GM19463 (cell line): ENCODE results near the gene CRTC1.
"Not testable (repeated sequence)": the region's sequence is repeated elsewhere in the genome, so short reads cannot be mapped to it uniquely, and the experiment has no call there.

Source experiments
- ATAC-seq: cut with Tn5 transposase; IDR thresholded peaks from one replicate; pipeline ENCODE4 v1.9.1; 2021; ENCODE audit warnings: mild to moderate bottlenecking, moderate library complexity; ENCODE audit not compliant: unreplicated experiment

The CRTC1 gene

GRCh38 chr19:18796239-18796638 lies 112.8 kb downstream of the CRTC1 start:
- no peak for ATAC-seq

- no peak for ATAC-seq
Measured at GRCh38 chr19:18798384-18799352, 115.2 kb downstream of the CRTC1 start.

- no peak for ATAC-seq
Measured at GRCh38 chr19:18799389-18799970, 116.0 kb downstream of the CRTC1 start.

- ATAC-seq = no peak
Measured at GRCh38 chr19:18800079-18800478, 116.6 kb downstream of the CRTC1 start.

GRCh38 chr19:18800636-18801035 lies 117.2 kb downstream of the CRTC1 start:
- no peak for ATAC-seq

- ATAC-seq = no peak
Measured at GRCh38 chr19:18802354-18802753, 118.9 kb downstream of the CRTC1 start.

GRCh38 chr19:18803550-18804138 lies 120.2 kb downstream of the CRTC1 start:
- no peak for ATAC-seq

GRCh38 chr19:18804139-18804601 lies 120.7 kb downstream of the CRTC1 start:
- ATAC-seq = no peak

GRCh38 chr19:18804643-18805042 lies 121.2 kb downstream of the CRTC1 start:
- no peak for ATAC-seq

GRCh38 chr19:18807861-18808331 lies 124.4 kb downstream of the CRTC1 start:
- no peak for ATAC-seq

- ATAC-seq = no peak
Measured at GRCh38 chr19:18809149-18809868, 125.8 kb downstream of the CRTC1 start.

- ATAC-seq = not testable (repeated sequence)
Measured at GRCh38 chr19:18811638-18812037, 128.2 kb downstream of the CRTC1 start.

- no peak for ATAC-seq
Measured at GRCh38 chr19:18814063-18814462, 130.6 kb downstream of the CRTC1 start.

GRCh38 chr19:18815673-18816072 lies 132.2 kb downstream of the CRTC1 start:
- ATAC-seq = no peak

- not testable (repeated sequence) for ATAC-seq
Measured at GRCh38 chr19:18816645-18817044, 133.2 kb downstream of the CRTC1 start.

GRCh38 chr19:18817574-18817973 lies 134.1 kb downstream of the CRTC1 start:
- ATAC-seq = no peak

- no peak for ATAC-seq
Measured at GRCh38 chr19:18828786-18829185, 145.3 kb downstream of the CRTC1 start.

- no peak for ATAC-seq
Measured at GRCh38 chr19:18830488-18830887, 147.0 kb downstream of the CRTC1 start.

GRCh38 chr19:18831524-18832305 lies 148.2 kb downstream of the CRTC1 start, which contains the start of gene UPF1:
UPF1 (plus strand) TSS chr19:18831959; CDS start chr19:18832210, 251 bp downstream.
- ATAC-seq = peak; percentile 66
